EH (cell line): ENCODE measurements around the gene ALPI.

Experiments used
- DNase-seq: peaks from one replicate; pipeline ENCODE4 v3.0.0-alpha.2; 2015; ENCODE audit warnings: low read depth

Gene ALPI

GRCh38 chr2:232485757-232486557 lies 30.0 kb downstream of the ALPI start:
- DNase-seq = no peak

DNA sequence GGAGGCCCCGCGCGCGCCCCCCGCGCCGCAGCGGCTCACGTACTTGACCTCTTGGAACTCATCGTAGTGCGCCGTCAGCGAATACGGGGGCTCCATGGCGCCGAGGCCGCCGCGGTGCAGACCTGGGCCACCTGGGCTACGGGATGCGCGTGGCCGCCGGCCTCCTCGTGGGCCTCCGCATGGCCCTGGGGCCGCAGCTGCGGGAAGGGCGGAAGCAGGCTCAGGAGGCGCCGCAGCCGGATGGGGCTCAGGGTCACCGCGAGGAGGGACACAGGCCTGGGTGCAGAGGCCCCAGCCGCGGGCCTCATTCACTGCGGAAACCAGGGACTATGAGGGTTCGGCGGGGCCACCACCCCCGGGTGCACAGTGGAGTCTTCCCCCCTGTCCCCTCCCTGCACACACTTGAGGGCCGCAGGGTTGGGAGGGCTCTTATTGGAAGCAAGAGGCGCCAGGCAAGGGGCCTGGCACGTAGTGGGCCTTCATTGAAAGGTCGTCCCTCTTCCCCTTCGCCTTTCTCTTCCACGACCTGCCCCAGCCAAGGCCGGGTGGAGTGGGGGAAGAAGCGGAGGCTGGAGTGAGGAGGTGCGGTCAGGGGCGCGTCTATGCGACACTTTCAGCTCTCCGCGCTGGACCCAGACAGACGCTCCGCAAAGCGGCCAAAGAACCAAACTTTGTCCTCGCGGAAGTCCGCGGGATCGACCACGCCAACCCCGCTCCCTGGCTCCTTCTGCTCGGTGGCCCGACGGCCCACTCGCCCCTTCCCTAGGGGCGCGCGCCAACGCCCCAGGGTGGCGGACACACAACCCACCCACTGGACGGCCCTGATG lies 30.8 kb downstream of the ALPI start:
- DNase-seq = no peak

- no peak for DNase-seq
These were observed 31.6 kb downstream of the ALPI start, which contains the start of gene ECEL1 for GRCh38 chr2:232487385-232488096. ECEL1 (minus strand) TSS chr2:232487834; CDS start chr2:232486653, 1,181 bp downstream.

- DNase-seq = no peak
These were observed 32.3 kb downstream of the ALPI start for GRCh38 chr2:232488097-232488711.

- no peak for DNase-seq
These were observed 32.9 kb downstream of the ALPI start for GRCh38 chr2:232488721-232489300.

DNA sequence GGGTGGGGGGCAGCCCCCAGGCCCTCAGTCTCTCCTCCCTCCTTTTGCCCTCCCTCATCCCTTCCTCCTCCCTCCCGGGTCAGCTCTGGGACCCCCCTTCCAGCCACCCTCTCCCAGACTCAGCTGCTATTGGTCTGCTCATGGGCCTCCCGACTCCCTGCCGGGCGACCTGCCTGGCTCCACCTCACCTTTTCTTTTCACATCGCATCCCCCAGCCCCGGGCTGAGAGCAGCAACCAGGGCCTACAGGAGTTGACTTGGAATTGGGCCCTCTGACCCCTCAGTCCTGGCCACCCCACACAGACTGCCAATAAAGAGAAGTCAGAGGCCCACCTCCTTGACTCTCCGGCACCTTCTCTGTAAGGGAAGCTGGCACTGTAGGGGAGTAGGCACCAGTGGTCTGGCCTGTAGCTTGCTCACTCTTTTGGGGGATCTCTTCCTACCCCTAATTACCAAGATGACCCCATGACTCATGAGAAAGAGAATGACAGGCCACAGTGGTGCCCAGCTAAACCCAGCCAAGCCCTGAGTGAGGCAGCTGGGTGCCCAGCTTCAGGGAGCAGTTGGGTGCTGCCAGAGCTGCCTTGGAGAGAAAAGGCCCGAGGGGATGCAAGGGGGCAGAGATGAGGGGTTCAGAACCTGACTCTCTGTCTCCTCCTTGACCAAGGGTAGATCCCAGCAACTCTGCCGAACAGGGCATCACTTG lies 33.7 kb downstream of the ALPI start:
- DNase-seq = no peak

DNA sequence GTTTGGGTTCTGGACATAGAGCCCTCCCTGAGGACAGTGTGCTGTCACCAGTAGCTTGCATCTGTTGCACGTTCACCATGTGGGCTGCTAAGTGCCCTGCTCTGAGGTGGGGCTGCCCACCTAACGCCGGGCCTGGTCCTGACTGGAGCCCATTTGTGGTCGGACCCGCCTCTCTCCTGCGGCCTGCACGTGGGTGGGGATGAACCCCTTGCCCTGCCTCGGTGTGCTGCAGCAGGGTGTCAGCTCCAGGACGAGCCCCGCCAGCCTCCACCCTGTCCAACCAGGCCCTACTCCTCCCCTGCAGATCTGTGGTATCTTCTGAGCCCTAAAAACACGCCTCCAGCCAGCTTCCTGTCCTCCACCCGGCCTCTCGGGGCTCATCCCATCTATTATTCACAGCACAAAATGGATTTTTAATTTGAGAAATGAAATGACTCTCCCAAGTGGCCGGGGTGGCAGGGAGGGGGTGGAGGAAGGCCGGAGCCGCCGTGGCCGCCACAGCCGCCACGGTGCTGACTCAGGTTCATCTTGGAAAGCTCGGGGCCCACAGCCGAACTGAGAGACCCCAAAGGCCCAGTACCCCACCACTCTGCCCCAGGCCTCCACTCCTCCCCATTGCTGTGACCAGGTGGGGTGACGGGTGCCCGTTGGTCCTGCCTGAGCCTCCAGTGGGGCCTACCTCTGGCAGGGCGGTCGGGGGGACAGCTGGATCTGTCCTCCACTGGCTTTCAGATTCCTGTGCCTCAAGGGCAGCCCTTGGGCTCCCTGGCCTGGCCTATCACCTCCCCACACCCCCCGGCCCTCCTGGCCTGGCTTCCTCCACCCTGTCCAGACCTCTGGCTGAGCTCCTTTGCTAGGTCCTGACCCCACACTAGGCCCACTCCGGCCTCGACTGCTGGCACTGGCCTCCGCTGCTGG lies 34.5 kb downstream of the ALPI start:
- DNase-seq = no peak

DNA sequence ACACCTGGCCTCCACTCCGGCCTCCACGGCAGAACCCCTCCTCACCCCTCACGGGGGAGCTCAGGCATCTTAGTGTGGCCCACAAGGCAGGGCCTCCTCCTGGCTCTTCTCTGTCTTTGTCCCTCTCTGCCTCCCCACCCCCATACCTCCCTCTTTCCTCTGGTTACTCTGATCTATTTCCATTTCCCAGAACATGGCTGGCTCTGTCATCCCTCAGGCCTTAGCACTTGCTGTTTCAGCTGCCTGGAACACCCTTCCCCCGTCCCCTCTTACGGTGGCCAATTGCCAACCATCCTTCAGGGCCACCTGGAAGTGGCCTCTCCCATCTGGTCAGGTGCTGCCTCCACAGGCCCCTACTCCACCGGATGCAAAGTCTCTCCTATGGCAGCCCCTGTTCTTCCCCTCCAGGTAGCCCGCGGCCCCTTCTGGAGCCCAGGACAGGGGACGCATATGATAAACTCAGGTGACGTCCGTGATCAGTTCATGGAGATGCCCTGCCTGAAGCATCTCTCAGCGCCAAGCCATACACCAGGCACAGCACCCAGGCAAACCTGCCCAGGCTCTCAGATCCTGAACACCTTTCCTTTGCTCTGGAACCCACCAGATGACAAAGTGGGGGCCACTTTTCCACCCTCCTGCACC lies 35.3 kb downstream of the ALPI start:
- DNase-seq = no peak

DNA sequence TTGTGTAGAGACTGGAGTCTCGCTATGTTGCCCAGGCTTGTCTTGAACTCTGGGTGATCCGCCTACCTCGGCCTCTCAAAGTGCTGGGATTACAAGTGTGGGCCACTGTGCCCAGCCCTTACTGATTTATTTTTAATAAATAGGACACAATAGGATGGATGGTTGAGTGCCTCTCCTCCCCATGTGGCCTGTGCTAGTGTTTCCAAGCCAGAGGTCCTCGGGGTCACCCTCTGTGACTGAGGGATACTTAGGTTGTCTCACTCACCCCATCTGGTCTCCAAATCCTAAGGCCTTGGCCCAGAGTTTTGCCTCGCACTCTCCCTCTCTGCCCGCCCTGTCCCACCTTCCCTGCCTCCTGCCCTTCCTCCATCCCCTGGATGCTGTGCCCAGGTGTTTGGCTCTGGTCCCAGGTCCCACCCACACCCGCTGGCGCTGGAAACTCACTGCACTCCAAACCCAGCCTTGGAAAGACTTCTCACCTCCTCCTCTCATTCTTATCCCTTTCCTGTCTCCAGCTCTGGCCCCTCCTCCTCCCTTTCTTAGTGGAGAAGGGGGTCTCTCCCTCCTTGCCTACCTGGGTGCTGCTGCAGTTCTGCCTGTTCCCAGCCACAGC lies 36.4 kb downstream of the ALPI start:
- DNase-seq = no peak

DNA sequence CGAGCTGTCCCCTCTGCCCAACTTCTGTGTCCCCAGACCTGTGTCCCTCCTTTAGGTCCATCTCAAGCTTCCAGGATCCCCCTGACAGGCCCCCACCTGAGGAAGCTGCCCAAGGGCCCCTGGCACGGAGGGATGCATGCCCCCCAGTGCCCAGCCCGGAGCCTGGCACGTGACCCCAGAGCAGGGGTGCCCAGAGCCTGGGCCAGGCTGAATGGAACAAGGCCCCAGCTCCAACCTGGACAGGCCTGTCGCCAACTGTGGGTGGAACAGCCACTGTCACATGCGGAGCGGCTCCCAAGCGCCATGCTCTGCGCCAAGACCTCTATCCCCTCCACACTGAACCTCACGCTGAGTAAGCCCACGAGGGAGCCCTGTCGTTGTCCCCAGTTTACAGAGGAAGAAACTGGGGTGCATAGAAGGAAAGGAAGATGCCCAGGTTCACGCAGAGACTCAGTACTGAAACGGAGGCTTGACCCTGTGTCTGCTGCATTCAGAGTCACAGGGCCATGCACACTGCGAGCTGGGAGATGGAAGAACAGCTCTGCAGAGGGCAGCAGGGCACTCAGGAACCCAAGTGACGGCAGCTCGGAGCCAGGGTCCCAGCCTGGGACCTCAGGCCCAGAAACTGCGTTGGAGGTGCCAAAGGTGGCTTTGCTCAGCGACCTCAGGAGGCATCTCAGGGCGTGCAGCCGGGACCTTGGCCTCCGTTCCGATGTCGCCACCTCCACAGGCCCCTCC lies 37.2 kb downstream of the ALPI start:
- DNase-seq = no peak

GRCh38 chr2:232493701-232494474 lies 37.9 kb downstream of the ALPI start:
- DNase-seq = no peak

- no peak for DNase-seq
These were observed 38.6 kb downstream of the ALPI start for GRCh38 chr2:232494542-232494941.

DNA sequence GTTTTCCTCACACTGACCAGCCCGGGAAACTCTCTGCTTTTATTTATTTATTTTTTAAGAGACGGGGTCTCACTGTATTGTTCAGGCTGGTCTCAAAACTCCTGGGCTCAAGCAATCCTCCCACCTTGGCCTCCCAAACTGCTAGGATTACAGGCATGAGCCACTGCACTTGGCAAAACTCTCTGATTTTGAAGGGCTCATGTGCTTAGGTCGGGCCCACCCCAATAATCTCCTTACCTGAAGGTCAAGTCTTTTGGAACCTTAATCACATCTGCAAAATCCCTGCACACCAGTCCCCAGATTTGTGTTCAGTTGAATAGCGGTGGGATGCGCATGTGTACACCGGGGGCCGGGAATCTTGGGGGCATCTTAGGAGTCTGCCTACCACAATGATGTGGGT lies 39.3 kb downstream of the ALPI start:
- DNase-seq = no peak

GRCh38 chr2:232496501-232497270 lies 40.7 kb downstream of the ALPI start:
- no peak for DNase-seq

- no peak for DNase-seq
These were observed 41.4 kb downstream of the ALPI start for GRCh38 chr2:232497348-232497747.

GRCh38 chr2:232498452-232498851 lies 42.5 kb downstream of the ALPI start:
- DNase-seq = no peak

DNA sequence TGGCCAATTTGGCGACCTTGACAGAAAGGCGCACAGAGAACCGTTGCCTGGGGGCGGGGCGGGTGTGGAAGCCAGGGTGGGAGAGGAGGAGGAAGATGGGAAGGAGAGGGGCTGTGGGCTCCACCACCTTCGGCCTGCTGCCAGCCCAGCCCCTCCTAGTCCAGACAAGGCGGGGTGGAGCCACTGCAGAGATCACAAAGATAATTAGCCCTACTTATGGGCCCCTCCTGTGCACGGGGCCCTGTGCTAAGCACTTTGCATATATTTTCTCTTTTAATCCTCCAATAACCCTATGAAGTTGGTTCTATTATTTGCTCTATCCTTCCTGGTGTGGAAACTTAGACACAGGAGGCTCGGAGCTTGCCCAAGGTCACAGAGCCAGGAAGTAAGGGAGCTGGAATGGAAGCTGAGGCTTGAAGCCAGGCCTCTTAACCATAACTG lies 45.4 kb downstream of the ALPI start:
- DNase-seq = no peak
